Sigmoid colon (tissue), 4 donors: Measurements from ENCODE around the gene SIGLEC8.

Experiments used
- EP300 ChIP-seq, 4 donors: sonication (generic); formaldehyde crosslinking; IDR thresholded peaks; one replicate each; pipeline ENCODE4 v1.6.1; 2017; ENCODE audit warnings: antibody characterized with exemption in 4 of 4
- TF ChIP-seq, protein P1 (sequence below), 4 experiments: fragments of 450-650 bp in 3 of 4; fragments of 200-600 bp in 1 of 4; IDR thresholded peaks; one replicate each; pipeline ENCODE4 v1.5.1; 2016 to 2019; ENCODE audit warnings: antibody characterized with exemption in 4 of 4, mild to moderate bottlenecking in 3 of 4, moderate library complexity in 2 of 4

GRCh38 chr19:51433043-51433442 is 25.2 kb downstream of the SIGLEC8 start:
- TF ChIP-seq, protein P1, sequence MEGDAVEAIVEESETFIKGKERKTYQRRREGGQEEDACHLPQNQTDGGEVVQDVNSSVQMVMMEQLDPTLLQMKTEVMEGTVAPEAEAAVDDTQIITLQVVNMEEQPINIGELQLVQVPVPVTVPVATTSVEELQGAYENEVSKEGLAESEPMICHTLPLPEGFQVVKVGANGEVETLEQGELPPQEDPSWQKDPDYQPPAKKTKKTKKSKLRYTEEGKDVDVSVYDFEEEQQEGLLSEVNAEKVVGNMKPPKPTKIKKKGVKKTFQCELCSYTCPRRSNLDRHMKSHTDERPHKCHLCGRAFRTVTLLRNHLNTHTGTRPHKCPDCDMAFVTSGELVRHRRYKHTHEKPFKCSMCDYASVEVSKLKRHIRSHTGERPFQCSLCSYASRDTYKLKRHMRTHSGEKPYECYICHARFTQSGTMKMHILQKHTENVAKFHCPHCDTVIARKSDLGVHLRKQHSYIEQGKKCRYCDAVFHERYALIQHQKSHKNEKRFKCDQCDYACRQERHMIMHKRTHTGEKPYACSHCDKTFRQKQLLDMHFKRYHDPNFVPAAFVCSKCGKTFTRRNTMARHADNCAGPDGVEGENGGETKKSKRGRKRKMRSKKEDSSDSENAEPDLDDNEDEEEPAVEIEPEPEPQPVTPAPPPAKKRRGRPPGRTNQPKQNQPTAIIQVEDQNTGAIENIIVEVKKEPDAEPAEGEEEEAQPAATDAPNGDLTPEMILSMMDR (IDR thresholded peaks at IDR 0.05): no peak
- no peak for TF ChIP-seq EP300 (IDR thresholded peaks at IDR 0.05)
